G401.6 (cell line): Measurements from ENCODE around the gene SZT2.
"Not testable (repeated sequence)": the region's sequence is repeated elsewhere in the genome, so short reads cannot be mapped to it uniquely, and the experiment has no call there.

Experiments used
- FAIRE-seq: peaks from 2 replicates; lab custom pipeline; 2012; peaks lifted over from hg19 to GRCh38; lab: Jason Lieb, UNC

The SZT2 gene

GRCh38 chr1:43363283-43363934 lies 26.3 kb upstream of the SZT2 start:
- FAIRE-seq: no peak

- no peak for FAIRE-seq
Measured at GRCh38 chr1:43363935-43364525, 25.7 kb upstream of the SZT2 start.

- FAIRE-seq: no peak
Measured at GRCh38 chr1:43365678-43366077, 24.0 kb upstream of the SZT2 start.

GRCh38 chr1:43366179-43366578 lies 23.5 kb upstream of the SZT2 start:
- FAIRE-seq: no peak

- no peak for FAIRE-seq
Measured at GRCh38 chr1:43366601-43367025, 23.1 kb upstream of the SZT2 start.

GRCh38 chr1:43367026-43367903 lies 22.4 kb upstream of the SZT2 start:
- no peak for FAIRE-seq

- no peak for FAIRE-seq
Measured at GRCh38 chr1:43367904-43368645, 21.6 kb upstream of the SZT2 start, which contains the start of gene ELOVL1. Gene ELOVL1, minus strand, starts transcription at chr1:43368011. Its CDS starts 2,402 bp downstream, at chr1:43365609.

- FAIRE-seq: no peak
Measured at GRCh38 chr1:43368646-43369020, 21.1 kb upstream of the SZT2 start.

GRCh38 chr1:43369779-43370178 lies 19.9 kb upstream of the SZT2 start:
- not testable (repeated sequence) for FAIRE-seq

- no peak for FAIRE-seq
Measured at GRCh38 chr1:43370564-43370963, 19.1 kb upstream of the SZT2 start.

GRCh38 chr1:43372172-43372571 lies 17.5 kb upstream of the SZT2 start:
- FAIRE-seq: no peak

GRCh38 chr1:43373066-43373940 lies 16.4 kb upstream of the SZT2 start:
- FAIRE-seq: no peak

GRCh38 chr1:43376723-43377235 lies 12.9 kb upstream of the SZT2 start:
- no peak for FAIRE-seq

- no peak for FAIRE-seq
Measured at GRCh38 chr1:43377831-43378230, 11.9 kb upstream of the SZT2 start.

- FAIRE-seq: no peak
Measured at GRCh38 chr1:43379476-43379875, 10.2 kb upstream of the SZT2 start.

GRCh38 chr1:43381612-43382011 lies 8.1 kb upstream of the SZT2 start:
- no peak for FAIRE-seq

- no peak for FAIRE-seq
Measured at GRCh38 chr1:43382027-43382779, 7.5 kb upstream of the SZT2 start.

GRCh38 chr1:43383449-43383848 lies 6.2 kb upstream of the SZT2 start:
- no peak for FAIRE-seq

- no peak for FAIRE-seq
Measured at GRCh38 chr1:43386676-43387075, 3.0 kb upstream of the SZT2 start.

GRCh38 chr1:43387976-43388599 lies 1.6 kb upstream of the SZT2 start:
- no peak for FAIRE-seq
